SJCRH30 (cell line): Measurements from ENCODE around the gene PCDHA5. TPM values are rescaled to one million over a fixed set of nuclear protein-coding genes. Genes with fewer than 3 reads are reported as not detected.
A peak's percentile ranks its signal among the peaks of the same experiment; 100 is the strongest.
"Not testable (repeated sequence)": the region's sequence is repeated elsewhere in the genome, so short reads cannot be mapped to it uniquely, and the experiment has no call there.

Experiments
- DNase-seq, 2 experiments: peaks; one replicate each; pipeline ENCODE4 v3.0.0-alpha.2; 2015 to 2020
- H3K27ac ChIP-seq: fragments of 250-450 bp; sonication (Bioruptor Pico); 2 replicates; pipeline ENCODE4 v1.5.1; 2020; ENCODE audit warnings: mild to moderate bottlenecking, moderate library complexity
- H3K27me3 ChIP-seq: fragments of 250-450 bp; sonication (Bioruptor Pico); 2 replicates; pipeline ENCODE4 v1.5.1; 2020; ENCODE audit warnings: mild to moderate bottlenecking, moderate library complexity
- H3K36me3 ChIP-seq: fragments of 250-450 bp; sonication (Bioruptor Pico); 2 replicates; pipeline ENCODE4 v1.5.1; 2020; ENCODE audit warnings: mild to moderate bottlenecking, moderate library complexity
- H3K4me1 ChIP-seq: fragments of 250-450 bp; sonication (Bioruptor Pico); 2 replicates; pipeline ENCODE4 v1.5.1; 2020; ENCODE audit warnings: mild to moderate bottlenecking, moderate library complexity
- H3K4me3 ChIP-seq: fragments of 250-450 bp; sonication (Bioruptor Pico); 2 replicates; pipeline ENCODE4 v1.5.1; 2020; ENCODE audit warnings: mild to moderate bottlenecking, moderate library complexity
- H3K9me3 ChIP-seq: fragments of 250-450 bp; sonication (Bioruptor Pico); replicated peaks from 2 replicates; pipeline ENCODE4 v1.5.1; 2020; ENCODE audit warnings: mild to moderate bottlenecking, moderate library complexity
- total RNA-seq: library from RNA; depleted of rRNA; stranded (reverse); fragments of >200 nt; shearing (Covaris generic); gene quantifications from 2 replicates; pipeline ENCODE4 v1.2.3, GENCODE V29; 2014; rRNA removed

Gene PCDHA5
- 0.08 and 0.18 TPM in 2 replicates for total RNA-seq

- H3K9me3 ChIP-seq, result no peaks in the 10 kb centered on the region
- H3K36me3 ChIP-seq, result no peaks in the 10 kb centered on the region
- no peak within 1 kb of the TSS for H3K27ac ChIP-seq
- peak within 1 kb of the TSS; percentile 49 for H3K4me3 ChIP-seq
- peak; percentile 25 to 42 for DNase-seq
- no peaks in the 10 kb centered on the region for H3K4me1 ChIP-seq
- H3K27me3 ChIP-seq, result no peaks in the 10 kb centered on the region
Measured at GRCh38 chr5:140821375-140822280, at the start of gene PCDHA5. Gene PCDHA5, plus strand, starts transcription at chr5:140821613.

- Histone ChIP-seq H3K9me3 (no peaks in the 10 kb centered on the region), H3K36me3 (no peaks in the 10 kb centered on the region), H3K27me3 (no peaks in the 10 kb centered on the region), H3K4me1 (no peaks in the 10 kb centered on the region), H3K27ac (no peak overlapping the region), H3K4me3 (no peak overlapping the region)
- DNase-seq, result no peak
Measured at GRCh38 chr5:140780512-140780911, 40.9 kb upstream of the PCDHA5 start.

GRCh38 chr5:140785905-140786686 lies 35.3 kb upstream of the PCDHA5 start, which contains the start of gene PCDHA1:
Gene PCDHA1, plus strand, starts transcription at chr5:140786140.
- no peak for DNase-seq

GRCh38 chr5:140787422-140787821 lies 34.0 kb upstream of the PCDHA5 start:
- H3K4me1 ChIP-seq, H3K9me3 ChIP-seq, H3K36me3 ChIP-seq, H3K27me3 ChIP-seq, DNase-seq, H3K4me3 ChIP-seq, H3K27ac ChIP-seq: not testable (repeated sequence)

More at GRCh38 chr5:140785905-140786686, 35.3 kb upstream of the PCDHA5 start, which contains the start of gene PCDHA1:
- no peaks in the 10 kb centered on the region for H3K4me1 ChIP-seq
- H3K27ac ChIP-seq, result no peak within 1 kb of the TSS
- no peaks in the 10 kb centered on the region for H3K27me3 ChIP-seq
- no peak within 1 kb of the TSS for H3K4me3 ChIP-seq
- H3K36me3 ChIP-seq, result no peaks in the 10 kb centered on the region
- no peaks in the 10 kb centered on the region for H3K9me3 ChIP-seq

- DNase-seq, H3K27ac ChIP-seq, H3K9me3 ChIP-seq, H3K27me3 ChIP-seq, H3K4me3 ChIP-seq, H3K36me3 ChIP-seq, H3K4me1 ChIP-seq: not testable (repeated sequence)
Measured at GRCh38 chr5:140787849-140788504, 33.4 kb upstream of the PCDHA5 start.

GRCh38 chr5:140791089-140791488 lies 30.3 kb upstream of the PCDHA5 start:
- Histone ChIP-seq H3K27ac (no peak overlapping the region), H3K4me3 (no peak overlapping the region), H3K4me1 (no peaks in the 10 kb centered on the region), H3K36me3 (no peaks in the 10 kb centered on the region), H3K27me3 (no peaks in the 10 kb centered on the region; the same call in 1 of the 2 replicates), H3K9me3 (no peaks in the 10 kb centered on the region; the same call in none of the 2 replicates)
- DNase-seq, result no peak

GRCh38 chr5:140794595-140795258 lies 26.7 kb upstream of the PCDHA5 start, which contains the start of gene PCDHA2:
Gene PCDHA2, plus strand, starts transcription at chr5:140794852.
- Histone ChIP-seq H3K36me3 (no peaks in the 10 kb centered on the region), H3K4me1 (no peaks in the 10 kb centered on the region), H3K4me3 (no peak within 1 kb of the TSS), H3K27me3 (no peaks in the 10 kb centered on the region; the same call in 1 of the 2 replicates), H3K9me3 (no peaks in the 10 kb centered on the region; the same call in none of the 2 replicates), H3K27ac (no peak within 1 kb of the TSS)
- DNase-seq, result no peak

- Histone ChIP-seq H3K4me1 (no peaks in the 10 kb centered on the region), H3K27me3 (no peaks in the 10 kb centered on the region; the same call in 1 of the 2 replicates), H3K4me3 (no peak overlapping the region), H3K27ac (no peak overlapping the region), H3K36me3 (no peaks in the 10 kb centered on the region), H3K9me3 (no peaks in the 10 kb centered on the region; the same call in none of the 2 replicates)
- DNase-seq, result no peak
Measured at GRCh38 chr5:140795259-140795641, 26.2 kb upstream of the PCDHA5 start.

- DNase-seq, H3K9me3 ChIP-seq, H3K27ac ChIP-seq, H3K36me3 ChIP-seq, H3K4me3 ChIP-seq, H3K27me3 ChIP-seq, H3K4me1 ChIP-seq: not testable (repeated sequence)
Measured at GRCh38 chr5:140796072-140796717, 25.2 kb upstream of the PCDHA5 start.

- no peak for DNase-seq
Measured at GRCh38 chr5:140796718-140797095, 24.7 kb upstream of the PCDHA5 start.

GRCh38 chr5:140800816-140801493 lies 20.5 kb upstream of the PCDHA5 start, which contains the start of gene PCDHA3:
Gene PCDHA3, plus strand, starts transcription at chr5:140801057.
- Histone ChIP-seq H3K4me1 (no peaks in the 10 kb centered on the region), H3K27ac (no peak within 1 kb of the TSS), H3K9me3 (peaks cover 2% of the 10 kb centered on the region; the same call in 1 of the 2 replicates), H3K27me3 (no peaks in the 10 kb centered on the region), H3K36me3 (no peaks in the 10 kb centered on the region), H3K4me3 (no peak within 1 kb of the TSS)
- DNase-seq, result no peak

More at GRCh38 chr5:140796718-140797095, 24.7 kb upstream of the PCDHA5 start:
- H3K27ac ChIP-seq, result no peak overlapping the region
- H3K27me3 ChIP-seq, result no peaks in the 10 kb centered on the region; the same call in 1 of the 2 replicates
- no peak overlapping the region for H3K4me3 ChIP-seq
- H3K9me3 ChIP-seq, result peaks cover 2% of the 10 kb centered on the region
- no peaks in the 10 kb centered on the region for H3K4me1 ChIP-seq
- H3K36me3 ChIP-seq, result no peaks in the 10 kb centered on the region

- Histone ChIP-seq H3K36me3 (no peaks in the 10 kb centered on the region), H3K4me1 (no peaks in the 10 kb centered on the region), H3K27ac (no peak overlapping the region), H3K4me3 (no peak overlapping the region), H3K9me3 (peaks cover 2% of the 10 kb centered on the region; the same call in 1 of the 2 replicates), H3K27me3 (no peaks in the 10 kb centered on the region)
- DNase-seq, result no peak
Measured at GRCh38 chr5:140801494-140801841, 19.9 kb upstream of the PCDHA5 start.

GRCh38 chr5:140802381-140802780 lies 19.0 kb upstream of the PCDHA5 start:
- DNase-seq, H3K27ac ChIP-seq, H3K27me3 ChIP-seq, H3K36me3 ChIP-seq, H3K9me3 ChIP-seq, H3K4me1 ChIP-seq, H3K4me3 ChIP-seq: not testable (repeated sequence)
